Measurements from ENCODE around the gene SHD. TPM values are rescaled to one million over a fixed set of nuclear protein-coding genes. Genes with fewer than 3 reads are reported as not detected.

The SHD gene
- total and polyA plus RNA-seq, 2 experiments from 2014 or later: 1.8 to 8.0 TPM

GRCh38 chr19:4258181-4258580 lies 20.9 kb upstream of the SHD start:
- Mint-ChIP-seq H3K9me3 (peaks cover 26% of the 10 kb centered on the region), H3K36me3 (ENCODE audit: low read depth) (peaks cover 63% of the 10 kb centered on the region), H3K4me1 (no peaks in the 10 kb centered on the region), H3K27ac (no peak overlapping the region), H3K27me3 (ENCODE audit: insufficient read depth, low read depth, poor library complexity) (peaks cover 6% of the 10 kb centered on the region), H3K4me3 (no peak overlapping the region)
- Histone ChIP-seq H3K27ac (ENCODE audit: low read depth) (no peak overlapping the region), H3K36me3 (ENCODE audit: insufficient read depth) (peaks cover 17% of the 10 kb centered on the region), H3K4me1 (ENCODE audit: insufficient read depth) (no peaks in the 10 kb centered on the region), H3K27me3 (ENCODE audit: insufficient read depth) (no peaks in the 10 kb centered on the region), H4K20me1 (replicated peaks; ENCODE audit: insufficient read depth) (no peaks in the 10 kb centered on the region), H3K79me2 (replicated peaks; ENCODE audit: insufficient read depth) (no peaks in the 10 kb centered on the region), H2AFZ (no peak overlapping the region), H3F3A (replicated peaks; ENCODE audit: low read depth) (no peaks in the 10 kb centered on the region), H3K9me2 (ENCODE audit: insufficient read depth) (no peaks in the 10 kb centered on the region), H3K4me3 (no peak overlapping the region), H3K4me2 (no peak overlapping the region)
- ATAC-seq (no peak), DNase-seq (ENCODE audit: low spot score) (no peak)
- no peak for TF ChIP-seq ETS1 (IDR thresholded peaks at IDR 0.05)
- no peak for TF ChIP-seq STAT1 (IDR thresholded peaks at IDR 0.05; ENCODE audit: unreplicated experiment)
- TF ChIP-seq REST (IDR thresholded peaks at IDR 0.05; ENCODE audit: unreplicated experiment): no peak
- TF ChIP-seq ZNF114 (CRISPR knock-in tag; IDR thresholded peaks at IDR 0.05): no peak
- no peak for TF ChIP-seq JUNB (IDR thresholded peaks at IDR 0.05; ENCODE audit: unreplicated experiment)
- TF ChIP-seq CTCF (conservative IDR thresholded peaks at IDR 0.05; ENCODE audit: low read depth in 2 of 2): no peak
- TF ChIP-seq ZNF331 (CRISPR knock-in tag; IDR thresholded peaks at IDR 0.05; ENCODE audit: low read depth): no peak
- TF ChIP-seq NANOG (IDR thresholded peaks at IDR 0.05; ENCODE audit: borderline replicate concordance): no peak
- no peak for TF ChIP-seq EZH2 (IDR thresholded peaks at IDR 0.05; ENCODE audit: low read depth, unreplicated experiment)
- TF ChIP-seq ZNF462 (CRISPR knock-in tag; IDR thresholded peaks at IDR 0.05): no peak
- TF ChIP-seq CREB1 (CRISPR knock-in tag; IDR thresholded peaks at IDR 0.05; ENCODE audit: low read depth): no peak
- no peak for TF ChIP-seq POLR2AphosphoS5 (IDR thresholded peaks at IDR 0.05; ENCODE audit: low read depth)
- TF ChIP-seq EZH2phosphoT487 (IDR thresholded peaks at IDR 0.05; ENCODE audit: unreplicated experiment): no peak

Measured in GM23338 (cell line).